ENCODE results near the gene DUSP3.

DUSP3 gene

DNA sequence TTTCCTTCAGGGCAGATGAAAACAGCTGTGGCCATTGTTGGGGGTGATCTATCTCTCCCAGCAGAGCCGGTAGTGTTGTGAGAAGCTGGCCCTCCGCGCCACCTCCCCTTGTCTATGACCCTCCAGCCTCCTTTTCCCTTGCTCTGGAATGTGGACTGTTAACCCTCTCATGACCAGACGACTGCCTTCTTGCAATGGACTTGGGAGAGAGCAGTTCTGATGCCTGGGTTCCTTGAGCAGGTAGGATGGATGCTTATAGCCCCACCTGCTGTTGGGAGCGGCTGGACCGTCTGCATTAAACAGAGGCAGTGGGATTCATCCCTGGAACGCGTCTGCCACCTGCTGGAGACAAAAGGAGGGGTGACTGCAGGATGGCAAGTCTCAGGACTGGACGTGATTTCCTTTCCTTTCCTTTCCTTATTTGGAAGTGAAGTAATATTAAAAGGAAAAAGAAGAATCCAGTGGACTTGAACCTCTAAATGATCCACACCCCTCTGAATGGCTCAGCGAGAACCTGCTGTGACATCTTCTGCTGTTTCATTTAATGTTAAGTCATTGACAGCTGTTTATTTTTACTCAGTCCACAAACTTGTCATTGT lies 18.4 kb downstream of the DUSP3 start:
- peak; percentile 99 for FAIRE-seq
- 0 out of 2 replicates have a peak, but pooled peaks have one; percentile 19 for TF ChIP-seq POU2F2 (IDR thresholded peaks at IDR 0.05; ENCODE audit: low read depth, low read length)
- TF ChIP-seq POLR2A (IDR thresholded peaks at IDR 0.05; ENCODE audit: low read depth, low read length): no peak

DNA sequence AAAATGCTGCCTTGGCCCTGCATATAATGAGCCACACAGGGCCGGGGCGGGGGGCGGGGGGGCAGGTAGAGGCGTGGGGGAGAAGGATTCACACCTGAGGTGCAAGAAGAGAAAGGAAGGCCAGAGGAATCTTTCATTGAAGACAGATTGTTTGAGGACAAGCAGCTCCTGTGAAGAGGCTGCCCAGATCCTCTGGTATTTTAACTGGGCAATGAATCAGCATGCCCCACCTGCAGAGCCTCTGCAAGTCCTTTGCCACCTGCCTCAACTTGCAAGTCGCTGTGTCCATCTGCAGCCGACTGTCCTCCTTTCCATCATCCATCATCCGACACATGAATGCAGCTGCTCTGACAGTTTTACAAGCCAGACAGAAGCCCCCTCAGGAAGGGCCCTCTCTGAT lies 18.9 kb downstream of the DUSP3 start:
- DNase-seq (ENCODE audit: insufficient read length, low spot score) (no peak), FAIRE-seq (no peak)
- TF ChIP-seq TAF1 (IDR thresholded peaks at IDR 0.05; ENCODE audit: low read depth, low read length) (no peak), POLR2A (IDR thresholded peaks at IDR 0.05; ENCODE audit: low read depth, low read length) (no peak), SPI1 (IDR thresholded peaks at IDR 0.05; ENCODE audit: low read depth, low read length) (no peak), POLR2AphosphoS5 (IDR thresholded peaks at IDR 0.05; ENCODE audit: low read depth, low read length) (no peak), POU2F2 (IDR thresholded peaks at IDR 0.05; ENCODE audit: low read depth, low read length) (no peak)

More for the DNA sequence above, 18.4 kb downstream of the DUSP3 start:
- DNase-seq (ENCODE audit: insufficient read length, low spot score): peak; percentile 81

DNA sequence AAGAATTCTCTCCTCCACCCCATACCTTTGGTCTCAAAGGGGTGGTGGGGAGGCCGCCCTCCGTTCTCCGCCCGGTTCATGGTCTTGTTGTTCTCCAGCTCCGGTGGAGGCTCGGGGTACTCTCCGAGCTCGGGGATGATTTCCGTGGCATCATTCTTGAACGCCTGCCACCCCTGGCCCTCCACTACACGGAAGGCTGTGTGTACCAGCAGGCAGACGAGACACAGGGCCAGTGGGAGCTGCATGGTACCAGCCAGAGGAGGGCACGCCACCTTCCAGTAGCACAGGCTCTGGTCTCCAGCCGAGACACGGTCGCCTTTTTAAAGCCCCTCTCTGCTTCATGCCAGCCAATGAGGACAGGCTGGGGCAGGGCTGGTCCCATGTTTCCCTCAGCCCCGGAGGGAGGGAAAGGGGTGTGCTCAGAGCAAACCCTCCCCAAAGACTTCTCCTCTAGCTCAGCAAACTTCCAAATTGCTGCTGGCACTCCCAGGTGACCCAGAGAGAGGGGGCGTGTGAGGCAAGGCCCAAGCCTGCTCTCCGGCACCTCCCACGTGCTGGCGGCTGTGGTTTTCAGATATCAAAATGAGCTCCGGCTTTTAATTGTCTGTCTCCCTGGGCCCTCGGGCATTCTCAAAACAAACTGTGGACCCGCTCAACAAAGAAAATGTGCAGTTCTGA lies 20.1 kb downstream of the DUSP3 start, which contains the start of gene SOST:
SOST (minus strand) TSS at position 295 of the 678 bp plus-strand sequence; CDS start at position 245, 50 bp downstream.
- TF ChIP-seq TAF1 (IDR thresholded peaks at IDR 0.05; ENCODE audit: low read depth, low read length): no peak
- FAIRE-seq: no peak
- no peak for DNase-seq (ENCODE audit: insufficient read length, low spot score)

DNA sequence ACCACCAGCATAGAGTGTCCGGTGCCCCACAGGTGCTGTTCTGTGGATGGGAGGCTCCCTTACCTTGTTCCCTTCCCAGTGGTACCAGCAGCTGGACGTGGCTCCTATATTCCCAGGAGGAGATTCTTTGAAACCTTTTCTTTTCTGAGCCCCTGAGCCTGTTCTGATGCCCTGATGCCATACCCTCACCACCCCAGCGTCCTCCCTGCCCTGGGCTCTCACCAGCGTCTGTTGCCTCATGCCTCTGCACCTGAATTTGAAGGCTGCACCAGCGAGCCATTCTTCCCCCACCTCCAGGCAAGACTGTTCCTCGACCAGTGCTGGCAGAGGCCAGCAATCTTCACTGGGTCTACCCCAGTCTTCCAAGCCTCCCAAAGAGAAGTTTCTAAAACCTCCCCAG lies 20.7 kb downstream of the DUSP3 start:
- no peak for FAIRE-seq
- DNase-seq (ENCODE audit: insufficient read length, low spot score): no peak
- TF ChIP-seq POLR2A (IDR thresholded peaks at IDR 0.05; ENCODE audit: low read depth, low read length) (no peak), PAX5 (IDR thresholded peaks at IDR 0.05; ENCODE audit: insufficient read depth, low read length, severe bottlenecking) (no peak), POU2F2 (IDR thresholded peaks at IDR 0.05; ENCODE audit: low read depth, low read length) (no peak), TAF1 (IDR thresholded peaks at IDR 0.05; ENCODE audit: low read depth, low read length) (no peak), POLR2AphosphoS5 (IDR thresholded peaks at IDR 0.05; ENCODE audit: low read depth, low read length) (no peak), SPI1 (IDR thresholded peaks at IDR 0.05; ENCODE audit: low read depth, low read length) (no peak)

DNA sequence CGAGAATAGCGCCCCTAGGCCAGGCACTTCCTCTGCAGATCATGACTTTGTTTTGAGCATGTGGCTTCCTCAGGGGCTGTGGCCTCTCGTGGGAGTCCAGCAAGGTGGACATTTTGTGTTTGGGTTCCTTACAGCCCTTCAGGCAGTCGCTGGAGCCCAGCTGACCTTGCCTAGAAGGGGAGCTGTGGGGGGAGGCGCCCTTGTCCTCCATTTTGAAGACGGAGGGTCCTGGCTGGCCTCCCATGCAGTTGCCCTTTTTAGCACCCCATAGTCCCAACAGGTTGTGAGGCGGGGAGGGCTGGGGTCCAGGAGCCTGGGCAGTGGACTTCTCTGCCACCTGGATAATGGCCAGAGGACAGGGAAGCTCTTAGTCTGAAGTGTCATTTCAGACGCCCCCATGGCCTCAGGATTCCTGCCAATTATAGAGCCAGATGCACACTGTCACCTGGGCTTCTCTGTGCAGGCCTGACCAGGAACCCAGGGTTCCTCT lies 21.6 kb downstream of the DUSP3 start:
- DNase-seq (ENCODE audit: insufficient read length, low spot score): no peak
- TF ChIP-seq POU2F2 (IDR thresholded peaks at IDR 0.05; ENCODE audit: low read depth, low read length) (no peak), TAF1 (IDR thresholded peaks at IDR 0.05; ENCODE audit: low read depth, low read length) (no peak), SPI1 (IDR thresholded peaks at IDR 0.05; ENCODE audit: low read depth, low read length) (no peak), POLR2AphosphoS5 (IDR thresholded peaks at IDR 0.05; ENCODE audit: low read depth, low read length) (no peak), POLR2A (IDR thresholded peaks at IDR 0.05; ENCODE audit: low read depth, low read length) (no peak), PAX5 (IDR thresholded peaks at IDR 0.05; ENCODE audit: insufficient read depth, low read length, severe bottlenecking) (no peak)
- no peak for FAIRE-seq

DNA sequence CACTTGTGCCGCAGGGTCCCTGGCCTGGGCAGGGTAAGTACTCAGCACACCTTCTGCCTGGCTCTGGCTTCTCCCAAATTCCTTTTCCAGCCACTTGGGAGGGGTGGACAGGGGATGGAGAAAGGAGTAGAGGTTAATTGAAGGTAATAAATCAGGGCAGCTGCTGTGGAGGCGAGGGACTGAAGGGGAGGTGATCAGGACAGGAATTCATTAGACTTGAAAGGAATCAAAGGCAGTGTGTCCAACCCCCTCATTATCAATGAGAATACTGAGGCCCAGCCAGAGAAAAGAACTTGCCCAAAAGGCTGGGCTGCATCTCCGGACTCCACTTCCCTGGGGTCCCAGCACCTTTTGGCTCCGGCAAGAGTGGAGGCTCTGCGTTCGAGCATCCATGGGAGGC lies 22.6 kb downstream of the DUSP3 start:
- FAIRE-seq: no peak
- TF ChIP-seq SPI1 (IDR thresholded peaks at IDR 0.05; ENCODE audit: low read depth, low read length) (no peak), POU2F2 (IDR thresholded peaks at IDR 0.05; ENCODE audit: low read depth, low read length) (no peak), POLR2A (IDR thresholded peaks at IDR 0.05; ENCODE audit: low read depth, low read length) (no peak), PAX5 (IDR thresholded peaks at IDR 0.05; ENCODE audit: insufficient read depth, low read length, severe bottlenecking) (no peak), TAF1 (IDR thresholded peaks at IDR 0.05; ENCODE audit: low read depth, low read length) (no peak), POLR2AphosphoS5 (IDR thresholded peaks at IDR 0.05; ENCODE audit: low read depth, low read length) (no peak)
- DNase-seq (ENCODE audit: insufficient read length, low spot score): no peak

DNA sequence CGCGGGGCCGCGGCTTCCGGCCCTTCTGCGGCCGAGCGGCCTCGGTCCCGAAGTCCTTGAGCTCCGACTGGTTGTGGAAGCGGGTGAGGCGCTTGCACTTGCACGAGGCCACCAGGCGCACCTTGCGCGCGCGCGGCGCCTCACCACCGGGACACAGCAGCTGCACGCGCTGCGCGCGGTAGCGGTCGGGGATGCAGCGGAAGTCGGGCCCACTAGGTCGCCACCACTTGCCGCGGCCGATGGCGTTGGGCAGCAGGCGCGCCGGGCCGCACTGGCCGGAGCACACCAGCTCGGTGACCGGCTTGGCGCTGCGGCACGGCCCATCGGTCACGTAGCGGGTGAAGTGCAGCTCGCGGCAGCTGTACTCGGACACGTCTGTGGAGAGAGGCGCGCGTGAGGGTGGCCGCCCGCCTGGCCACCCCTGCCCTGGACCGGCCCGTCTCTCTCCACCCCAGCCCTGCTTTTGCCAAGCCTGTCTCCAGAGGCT lies 23.3 kb downstream of the DUSP3 start:
- no peak for FAIRE-seq
- no peak for DNase-seq (ENCODE audit: insufficient read length, low spot score)
- TF ChIP-seq POLR2AphosphoS5 (IDR thresholded peaks at IDR 0.05; ENCODE audit: low read depth, low read length) (no peak), SPI1 (IDR thresholded peaks at IDR 0.05; ENCODE audit: low read depth, low read length) (no peak), TAF1 (IDR thresholded peaks at IDR 0.05; ENCODE audit: low read depth, low read length) (no peak), PAX5 (IDR thresholded peaks at IDR 0.05; ENCODE audit: insufficient read depth, low read length, severe bottlenecking) (no peak), POU2F2 (IDR thresholded peaks at IDR 0.05; ENCODE audit: low read depth, low read length) (no peak), POLR2A (IDR thresholded peaks at IDR 0.05; ENCODE audit: low read depth, low read length) (no peak)

DNA sequence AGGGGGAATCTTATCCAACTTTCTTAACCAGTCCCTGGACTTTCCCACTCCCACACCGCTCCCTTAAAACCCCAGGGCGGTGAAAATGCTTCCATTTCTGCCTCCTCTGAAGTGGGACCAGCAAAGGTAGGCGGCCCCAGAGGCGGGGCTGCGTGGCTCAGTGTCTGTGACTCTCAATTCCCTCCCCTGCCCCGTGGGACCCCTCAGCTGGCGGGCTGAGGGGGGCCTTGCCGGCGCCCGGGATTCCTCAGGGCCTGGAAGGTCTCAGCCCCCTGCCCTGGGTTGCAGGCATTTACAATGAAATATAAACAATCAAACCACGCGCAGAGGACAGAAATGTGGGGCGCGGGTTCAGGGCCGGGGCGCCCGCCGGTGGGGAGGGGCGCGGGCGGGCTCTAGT lies 23.8 kb downstream of the DUSP3 start:
- FAIRE-seq: no peak
- no peak for TF ChIP-seq PAX5 (IDR thresholded peaks at IDR 0.05; ENCODE audit: insufficient read depth, low read length, severe bottlenecking)
- TF ChIP-seq POLR2AphosphoS5 (IDR thresholded peaks at IDR 0.05; ENCODE audit: low read depth, low read length): no peak
- TF ChIP-seq TAF1 (IDR thresholded peaks at IDR 0.05; ENCODE audit: low read depth, low read length): no peak
- TF ChIP-seq POU2F2 (IDR thresholded peaks at IDR 0.05; ENCODE audit: low read depth, low read length): no peak
- no peak for TF ChIP-seq SPI1 (IDR thresholded peaks at IDR 0.05; ENCODE audit: low read depth, low read length)
- no peak for TF ChIP-seq POLR2A (IDR thresholded peaks at IDR 0.05; ENCODE audit: low read depth, low read length)
- DNase-seq (ENCODE audit: insufficient read length, low spot score): no peak

DNA sequence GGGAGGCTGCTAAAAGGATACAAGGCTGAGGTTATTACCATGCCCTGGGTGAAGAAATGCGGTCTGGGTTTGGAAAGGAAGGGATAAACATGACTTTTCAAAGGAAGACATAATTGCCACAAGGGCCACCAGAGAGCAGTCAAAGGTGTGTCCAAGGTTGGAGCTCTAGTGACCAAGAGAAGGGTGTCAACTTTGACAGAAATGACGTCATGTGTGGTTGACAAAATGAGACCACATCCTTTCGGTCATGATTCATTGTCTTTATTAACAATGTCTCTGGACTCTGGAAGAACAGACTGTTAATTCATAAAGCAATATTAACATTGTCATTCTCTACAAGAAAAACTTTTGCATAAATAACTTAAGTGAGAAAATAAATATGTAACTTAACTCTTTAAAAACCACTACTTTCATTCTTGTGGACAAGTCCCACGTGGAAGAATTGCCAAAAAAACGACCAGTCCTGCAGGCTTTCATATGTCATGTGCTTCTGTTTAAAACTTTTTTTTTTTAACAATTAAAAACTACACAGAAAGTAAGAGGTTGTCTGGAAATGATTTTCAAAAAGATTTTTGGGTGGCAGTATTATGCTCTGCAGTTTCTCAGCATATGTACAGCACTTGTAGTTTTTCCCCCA lies 25.2 kb downstream of the DUSP3 start:
- no peak for DNase-seq (ENCODE audit: insufficient read length, low spot score)
- FAIRE-seq: no peak
- no peak for TF ChIP-seq POLR2A (IDR thresholded peaks at IDR 0.05; ENCODE audit: low read depth, low read length)
- no peak for TF ChIP-seq SPI1 (IDR thresholded peaks at IDR 0.05; ENCODE audit: low read depth, low read length)
- TF ChIP-seq POU2F2 (IDR thresholded peaks at IDR 0.05; ENCODE audit: low read depth, low read length): no peak
- no peak for TF ChIP-seq POLR2AphosphoS5 (IDR thresholded peaks at IDR 0.05; ENCODE audit: low read depth, low read length)
- TF ChIP-seq TAF1 (IDR thresholded peaks at IDR 0.05; ENCODE audit: low read depth, low read length): no peak
- no peak for TF ChIP-seq PAX5 (IDR thresholded peaks at IDR 0.05; ENCODE audit: insufficient read depth, low read length, severe bottlenecking)

Data from GM12891 (cell line).